ENCODE results near the gene QPCTL. TPM values are rescaled to one million over a fixed set of nuclear protein-coding genes. Genes with fewer than 3 reads are reported as not detected.

QPCTL gene
- total and polyA plus RNA-seq, 2 experiments from 2014 or later: 10.3 to 11.0 TPM

GRCh38 chr19:45705115-45705514, 12.6 kb downstream of the QPCTL start:
- DNase-seq (ENCODE audit: low spot score): no peak
- TF ChIP-seq EZH2 (IDR thresholded peaks at IDR 0.05; ENCODE audit: borderline replicate concordance): no peak
- TF ChIP-seq EZH2phosphoT487 (IDR thresholded peaks at IDR 0.05; ENCODE audit: low read depth, severe bottlenecking, unreplicated experiment): no peak
- no peak for TF ChIP-seq CTCF (IDR thresholded peaks at IDR 0.05; ENCODE audit: poor library complexity)
- 98% methylated on average over 9 of the region's 9 CpGs for WGBS (ENCODE audit: low lambda C conversion rate, missing lambda C conversion rate)
- peaks cover under 1% of the 10 kb centered on the region for H3K79me2 ChIP-seq
- no peaks in the 10 kb centered on the region for H3K36me3 ChIP-seq (replicated peaks; ENCODE audit: insufficient read depth, low read depth)
- H4K20me1 ChIP-seq (ENCODE audit: insufficient read depth, poor library complexity, severe bottlenecking): no peaks in the 10 kb centered on the region
- H2AFZ ChIP-seq: no peak overlapping the region
- no peak overlapping the region for H3K4me3 ChIP-seq
- H3K4me1 ChIP-seq (ENCODE audit: insufficient read depth): no peaks in the 10 kb centered on the region
- H3K27ac ChIP-seq: no peak overlapping the region
- no peaks in the 10 kb centered on the region for H3K9me3 ChIP-seq (ENCODE audit: low read depth)
- H3K9me2 ChIP-seq (replicated peaks; ENCODE audit: insufficient read depth): no peaks in the 10 kb centered on the region
- no peak overlapping the region for H3K4me2 ChIP-seq
- H3K27me3 ChIP-seq: no peaks in the 10 kb centered on the region

- Histone ChIP-seq H3K4me3 (no peak overlapping the region), H2AFZ (no peak overlapping the region), H3K27ac (no peak overlapping the region), H3K9me3 (ENCODE audit: low read depth) (no peaks in the 10 kb centered on the region), H3K27me3 (no peaks in the 10 kb centered on the region), H4K20me1 (ENCODE audit: insufficient read depth, poor library complexity, severe bottlenecking) (no peaks in the 10 kb centered on the region), H3K9me2 (replicated peaks; ENCODE audit: insufficient read depth) (no peaks in the 10 kb centered on the region), H3K79me2 (peaks cover 8% of the 10 kb centered on the region), H3K4me1 (ENCODE audit: insufficient read depth) (no peaks in the 10 kb centered on the region), H3K36me3 (replicated peaks; ENCODE audit: insufficient read depth, low read depth) (no peaks in the 10 kb centered on the region), H3K4me2 (no peak overlapping the region)
- no peak for TF ChIP-seq EZH2phosphoT487 (IDR thresholded peaks at IDR 0.05; ENCODE audit: low read depth, severe bottlenecking, unreplicated experiment)
- TF ChIP-seq EZH2 (IDR thresholded peaks at IDR 0.05; ENCODE audit: borderline replicate concordance): no peak
- TF ChIP-seq CTCF (IDR thresholded peaks at IDR 0.05; ENCODE audit: poor library complexity): no peak
- DNase-seq (ENCODE audit: low spot score): no peak
- 97% methylated on average over 12 of the region's 12 CpGs for WGBS (ENCODE audit: low lambda C conversion rate, missing lambda C conversion rate)
Observed at GRCh38 chr19:45705710-45706415, 13.4 kb downstream of the QPCTL start.

- no peak overlapping the region for H3K27ac ChIP-seq
- H3K79me2 ChIP-seq: peaks cover 40% of the 10 kb centered on the region
- H3K9me2 ChIP-seq (replicated peaks; ENCODE audit: insufficient read depth): no peaks in the 10 kb centered on the region
- no peaks in the 10 kb centered on the region for H3K36me3 ChIP-seq (replicated peaks; ENCODE audit: insufficient read depth, low read depth)
- no peak overlapping the region for H2AFZ ChIP-seq
- H3K4me2 ChIP-seq: no peak overlapping the region
- H3K4me3 ChIP-seq: no peak overlapping the region
- DNase-seq (ENCODE audit: low spot score): no peak
- H3K4me1 ChIP-seq (ENCODE audit: insufficient read depth): no peaks in the 10 kb centered on the region
- H4K20me1 ChIP-seq (ENCODE audit: insufficient read depth, poor library complexity, severe bottlenecking): no peaks in the 10 kb centered on the region
- H3K27me3 ChIP-seq: no peaks in the 10 kb centered on the region
- 88% methylated on average over 10 of the region's 10 CpGs for WGBS (ENCODE audit: low lambda C conversion rate, missing lambda C conversion rate)
- H3K9me3 ChIP-seq (ENCODE audit: low read depth): no peaks in the 10 kb centered on the region
- TF ChIP-seq CTCF (IDR thresholded peaks at IDR 0.05; ENCODE audit: poor library complexity) (no peak), EZH2phosphoT487 (IDR thresholded peaks at IDR 0.05; ENCODE audit: low read depth, severe bottlenecking, unreplicated experiment) (no peak), EZH2 (IDR thresholded peaks at IDR 0.05; ENCODE audit: borderline replicate concordance) (no peak)
Observed at GRCh38 chr19:45710356-45711130, 18.1 kb downstream of the QPCTL start.
